A549 (cell line): ENCODE data around the gene SPSB3. TPM values are rescaled to one million over a fixed set of nuclear protein-coding genes. Genes with fewer than 3 reads are reported as not detected.

ENCODE experiments used
- ATAC-seq, 2 experiments: fragments of 200-7000 bp in 1 of 2; fragments of >200 bp in 1 of 2; cut with Nextera tagmentation in 1 of 2; cut with Tn5 transposase in 1 of 2; 3 replicates each; pipeline versions ENCODE4 v1.8.0 to v1.9.1; 2018 to 2020; ENCODE audit warnings: mild to moderate bottlenecking in 1 of 2, moderate library complexity in 1 of 2
- CTCF ChIA-PET: fragments of 300-600 bp; sonication (Branson Sonifier 250); formaldehyde crosslinking; extraction: SDS; loops from one replicate; lab custom pipeline; 2021; ENCODE audit warnings: antibody characterized with exemption, inconsistent platforms; lab: Yijun Ruan, JAX
- POLR2A ChIA-PET: fragments of 350-600 bp; formaldehyde crosslinking; extraction: SDS; loops from one replicate; lab custom pipeline; 2021; ENCODE audit warnings: antibody characterized with exemption, inconsistent platforms; lab: Yijun Ruan, JAX
- DNase-seq, 2 experiments: peaks; one replicate each; pipeline versions ENCODE4 v3.0.0 to v3.0.0-alpha.2; 2011 to 2016; ENCODE audit warnings: low read depth in 1 of 2, low spot score in 1 of 2
- FAIRE-seq: peaks from 2 replicates; lab custom pipeline; 2011; peaks lifted over from hg19 to GRCh38; lab: Jason Lieb, UNC
- H3K27ac ChIP-seq, 2 experiments: fragments of >200 bp; sonication (Bioruptor Twin); formaldehyde crosslinking; 3 replicates each; pipeline ENCODE4 v1.5.1; 2016 to 2017
- H3K4me1 ChIP-seq: fragments of >200 bp; sonication (Bioruptor Twin); formaldehyde crosslinking; 3 replicates; pipeline ENCODE4 v1.6.1; 2016
- H3K4me2 ChIP-seq: fragments of >200 bp; sonication (Bioruptor Twin); formaldehyde crosslinking; 3 replicates; pipeline ENCODE4 v1.6.1; 2016
- H3K4me3 ChIP-seq: fragments of >200 bp; sonication (Bioruptor Twin); formaldehyde crosslinking; 3 replicates; pipeline ENCODE4 v1.5.1; 2016
- H3K9me3 ChIP-seq: fragments of >200 bp; sonication (Bioruptor Twin); formaldehyde crosslinking; 3 replicates; pipeline ENCODE4 v1.6.1; 2016
- CEBPB ChIP-seq, 2 experiments: fragments of >200 bp in 1 of 2; sonication (Bioruptor Twin) in 1 of 2; formaldehyde crosslinking in 1 of 2; IDR thresholded peaks; 2 replicates each; pipeline ENCODE4 v1.6.1; 2012 to 2016
- CTCF ChIP-seq: fragments of >200 bp; sonication (Bioruptor Twin); formaldehyde crosslinking; IDR thresholded peaks from 3 replicates; pipeline ENCODE4 v1.5.1; 2016
- EHF ChIP-seq: fragments of 250-450 bp; sonication (Bioruptor Pico); IDR thresholded peaks from 2 replicates; pipeline ENCODE4 v1.5.0; 2020; ENCODE audit warnings: mild to moderate bottlenecking
- EHMT2 ChIP-seq: fragments of 200-600 bp; sonication (generic); IDR thresholded peaks from 2 replicates; pipeline ENCODE4 v1.6.1; 2016; ENCODE audit warnings: antibody characterized with exemption, low read depth, mild to moderate bottlenecking, moderate library complexity
- FOSB ChIP-seq: fragments of 250-450 bp; sonication (Bioruptor Pico); IDR thresholded peaks from 2 replicates; pipeline ENCODE4 v1.5.0; 2020; ENCODE audit warnings: mild to moderate bottlenecking, moderate library complexity
- FOSL2 ChIP-seq, 2 experiments: fragments of 450-650 bp in 1 of 2; fragments of >200 bp in 1 of 2; sonication (Bioruptor Twin) in 1 of 2; formaldehyde crosslinking; IDR thresholded peaks; 2 replicates each; pipeline versions ENCODE4 v1.5.0 to v1.6.1; 2016 to 2020; ENCODE audit warnings: mild to moderate bottlenecking in 1 of 2, moderate library complexity in 1 of 2
- GATA3 ChIP-seq: IDR thresholded peaks from 2 replicates; pipeline ENCODE4 v1.6.1; 2012; ENCODE audit warnings: borderline replicate concordance
- HEYL ChIP-seq: fragments of 250-450 bp; sonication (Bioruptor Pico); IDR thresholded peaks from 2 replicates; pipeline ENCODE4 v1.8.0; 2021; ENCODE audit warnings: mild to moderate bottlenecking, moderate library complexity
- HOXA7 ChIP-seq: fragments of 250-450 bp; sonication (Bioruptor Pico); IDR thresholded peaks from 2 replicates; pipeline ENCODE4 v1.5.0; 2020; ENCODE audit warnings: mild to moderate bottlenecking, moderate library complexity
- HOXB13 ChIP-seq: fragments of 250-450 bp; sonication (Bioruptor Pico); IDR thresholded peaks from 2 replicates; pipeline ENCODE4 v1.5.0; 2020; ENCODE audit warnings: low read depth, mild to moderate bottlenecking, moderate library complexity
- JUNB ChIP-seq: fragments of >200 bp; sonication (Bioruptor Twin); formaldehyde crosslinking; IDR thresholded peaks from 2 replicates; pipeline ENCODE4 v1.6.1; 2016
- KDM1A ChIP-seq: fragments of 200-600 bp; sonication (generic); IDR thresholded peaks from 2 replicates; pipeline ENCODE4 v1.6.1; 2016; ENCODE audit warnings: low read depth, mild to moderate bottlenecking
- MAZ ChIP-seq: fragments of 150-350 bp; IDR thresholded peaks from 2 replicates; pipeline ENCODE4 v1.6.1; 2014; ENCODE audit warnings: antibody characterized with exemption, low read depth, low read length, borderline replicate concordance
- NR3C1 ChIP-seq: fragments of >200 bp; sonication (Bioruptor Twin); formaldehyde crosslinking; IDR thresholded peaks from 3 replicates; pipeline ENCODE4 v1.6.1; 2017
- POLR2A ChIP-seq: IDR thresholded peaks from 2 replicates; pipeline ENCODE4 v1.6.1; 2012; ENCODE audit warnings: mild to moderate bottlenecking, low read length
- POLR2AphosphoS2 ChIP-seq: conservative IDR thresholded peaks from 2 replicates; pipeline ENCODE4 v1.6.1; 2012; ENCODE audit warnings: low read length, improper control_type of control experiment, inconsistent platforms
- RAD21 ChIP-seq, 2 experiments: fragments of >200 bp in 1 of 2; sonication (Bioruptor Twin) in 1 of 2; formaldehyde crosslinking in 1 of 2; IDR thresholded peaks in 1 of 2; conservative IDR thresholded peaks in 1 of 2; 2 replicates in 1 of 2; 3 replicates in 1 of 2; pipeline ENCODE4 v1.6.1; 2012 to 2018; ENCODE audit warnings: inconsistent platforms in 1 of 2
- RFX5 ChIP-seq: fragments of 450-650 bp; IDR thresholded peaks from 2 replicates; pipeline ENCODE4 v1.7.1; 2014; ENCODE audit warnings: antibody characterized with exemption, mild to moderate bottlenecking, moderate library complexity
- SREBF2 ChIP-seq: fragments of 450-650 bp; IDR thresholded peaks from 2 replicates; pipeline ENCODE4 v1.6.1; 2014; ENCODE audit warnings: mild to moderate bottlenecking, moderate library complexity
- TFCP2L1 ChIP-seq: fragments of 250-450 bp; sonication (Bioruptor Pico); IDR thresholded peaks from 2 replicates; pipeline ENCODE4 v1.5.0; 2021; ENCODE audit warnings: mild to moderate bottlenecking
- ZFP36 ChIP-seq: fragments of 450-650 bp; IDR thresholded peaks from 2 replicates; pipeline ENCODE4 v1.6.1; 2014; ENCODE audit warnings: borderline replicate concordance; ENCODE audit not compliant: partially characterized antibody
- ZNF302 ChIP-seq: fragments of 250-450 bp; sonication (Bioruptor Pico); IDR thresholded peaks from 2 replicates; pipeline ENCODE4 v1.9.0; 2021; ENCODE audit warnings: inconsistent platforms, mild to moderate bottlenecking, moderate library complexity
- ZSCAN20 ChIP-seq: fragments of 250-450 bp; sonication (Bioruptor Pico); IDR thresholded peaks from 2 replicates; pipeline ENCODE4 v1.8.0; 2022; ENCODE audit warnings: mild to moderate bottlenecking, moderate library complexity
- WGBS: methylation state at CpG from one replicate; pipeline ENCODE4 v1.1.6; 2017; ENCODE audit errors: missing lambda C conversion rate; 5-methylcytosine and 5-hydroxymethylcytosine counted together
- polyA plus RNA-seq, 4 experiments: library from polyadenylated mRNA; depleted of rRNA in 3 of 4; stranded (reverse); fragments of >200 nt; fragmentation: RNase III in 1 of 4; extraction: RNeasy Plus Mini Kit Qiagen cat#74134 plus additional on column Dnase treatment in 1 of 4; gene quantifications; 2 replicates in 3 of 4; 3 replicates in 1 of 4; pipeline ENCODE4 v1.2.3, GENCODE V29; 2011 to 2017
- TF ChIP-seq, protein P1 (sequence below): fragments of >200 bp; sonication (Bioruptor Twin); formaldehyde crosslinking; IDR thresholded peaks from 2 replicates; pipeline ENCODE4 v1.6.1; 2016
- TF ChIP-seq, protein P2 (sequence below): fragments of >200 bp; sonication (Bioruptor Twin); formaldehyde crosslinking; IDR thresholded peaks from 3 replicates; pipeline ENCODE4 v1.6.1; 2016
- TF ChIP-seq, protein P3 (sequence below): fragments of 450-650 bp; IDR thresholded peaks from 2 replicates; pipeline ENCODE4 v1.6.1; 2014; ENCODE audit warnings: antibody characterized with exemption
- TF ChIP-seq, protein P4 (sequence below): fragments of 250-450 bp; sonication (Bioruptor Pico); IDR thresholded peaks from 2 replicates; pipeline ENCODE4 v1.5.0; 2020; ENCODE audit warnings: low read depth, mild to moderate bottlenecking, moderate library complexity

The SPSB3 gene
- polyA plus RNA-seq, 2 of the 4 experiments (the other 2 are of a cell fraction) = 9.2 to 14.6 TPM

DNA sequence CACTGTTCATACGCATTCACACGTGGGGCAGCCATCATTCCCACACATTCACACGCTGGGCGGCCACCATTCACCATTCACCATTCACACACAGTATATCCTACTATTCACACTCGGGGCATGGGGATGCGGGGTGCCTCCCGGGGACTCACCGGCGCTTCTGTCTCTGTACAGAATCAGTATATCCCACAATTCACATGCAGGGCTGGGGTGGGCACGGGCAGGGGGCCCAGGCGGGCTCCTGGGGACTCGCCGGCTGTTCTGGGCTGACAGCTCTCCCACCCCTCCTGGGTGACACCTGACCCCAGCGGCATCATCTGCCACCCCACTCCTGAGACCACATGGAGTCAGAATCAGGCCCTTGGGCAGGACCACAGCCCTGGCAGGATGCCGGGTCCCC lies 20.6 kb downstream of the SPSB3 start:
- no peak for DNase-seq
- POLR2A ChIA-PET = no interaction called here
- Histone ChIP-seq H3K27ac (no peak overlapping the region), H3K4me1 (no peaks in the 10 kb centered on the region), H3K4me3 (no peak overlapping the region), H3K4me2 (no peak overlapping the region), H3K9me3 (no peaks in the 10 kb centered on the region)
- no peak for ATAC-seq
- WGBS = 93% methylated on average over 10 of the region's 15 CpGs
- FAIRE-seq = no peak
- CTCF ChIA-PET = interaction anchor here (1.3 kb wide), 1 partner anchor 12 kb away, joined by 3 read pairs; no protein-coding TSS in a partner anchor
- TF ChIP-seq RAD21 (conservative IDR thresholded peaks at IDR 0.05 in 1 of 2, IDR thresholded peaks at IDR 0.05 in 1 of 2) (no peak), EHF (CRISPR knock-in tag) (no peak), FOSL2 (IDR thresholded peaks at IDR 0.05) (no peak), FOSL2 (CRISPR knock-in tag; IDR thresholded peaks at IDR 0.05) (no peak), FOSB (no peak), POLR2AphosphoS2 (no peak), SREBF2 (no peak), CEBPB (IDR thresholded peaks at IDR 0.05) (no peak), HEYL (CRISPR knock-in tag) (no peak), CTCF (no peak), HOXA7 (CRISPR knock-in tag) (no peak)
- TF ChIP-seq, protein P1, sequence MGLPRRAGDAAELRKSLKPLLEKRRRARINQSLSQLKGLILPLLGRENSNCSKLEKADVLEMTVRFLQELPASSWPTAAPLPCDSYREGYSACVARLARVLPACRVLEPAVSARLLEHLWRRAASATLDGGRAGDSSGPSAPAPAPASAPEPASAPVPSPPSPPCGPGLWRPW = no peak
- TF ChIP-seq, protein P2, sequence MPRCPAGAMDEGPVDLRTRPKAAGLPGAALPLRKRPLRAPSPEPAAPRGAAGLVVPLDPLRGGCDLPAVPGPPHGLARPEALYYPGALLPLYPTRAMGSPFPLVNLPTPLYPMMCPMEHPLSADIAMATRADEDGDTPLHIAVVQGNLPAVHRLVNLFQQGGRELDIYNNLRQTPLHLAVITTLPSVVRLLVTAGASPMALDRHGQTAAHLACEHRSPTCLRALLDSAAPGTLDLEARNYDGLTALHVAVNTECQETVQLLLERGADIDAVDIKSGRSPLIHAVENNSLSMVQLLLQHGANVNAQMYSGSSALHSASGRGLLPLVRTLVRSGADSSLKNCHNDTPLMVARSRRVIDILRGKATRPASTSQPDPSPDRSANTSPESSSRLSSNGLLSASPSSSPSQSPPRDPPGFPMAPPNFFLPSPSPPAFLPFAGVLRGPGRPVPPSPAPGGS = no peak

DNA sequence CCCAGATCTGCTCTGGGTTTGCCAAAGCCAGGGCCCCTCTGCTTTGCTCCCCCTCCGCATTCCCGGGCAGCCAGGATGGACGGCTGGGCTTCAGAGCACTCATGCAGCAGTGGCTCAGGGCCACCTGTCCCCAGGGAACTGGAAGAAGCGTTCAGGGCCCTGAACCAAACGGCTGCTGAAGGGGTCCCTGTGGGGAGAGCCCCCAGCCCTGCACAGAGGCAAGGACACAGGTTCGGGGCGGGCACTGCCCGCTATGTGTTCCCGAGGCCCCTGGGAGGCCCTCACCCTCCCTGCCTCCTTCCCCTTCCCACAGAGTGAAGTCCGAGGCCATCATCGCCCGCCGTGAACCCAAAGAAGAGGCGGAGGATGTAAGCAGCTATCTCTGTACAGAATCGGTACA lies 21.5 kb downstream of the SPSB3 start:
- H3K27ac ChIP-seq = no peak overlapping the region
- TF ChIP-seq ZNF302 (no peak), EHMT2 (no peak)
- TF ChIP-seq, all 56 proteins: peak for 0
- ATAC-seq (no peak), DNase-seq (no peak), FAIRE-seq (no peak)
- ChIA-PET POLR2A (no interaction called here), CTCF (interaction anchor here (0.8 to 1.6 kb wide), 6 partner anchors 8 to 151 kb away, joined by 3 to 6 read pairs (median 4); partner anchors contain the start of genes MAPK8IP3 and NME3)
- Histone ChIP-seq H3K4me1 (no peaks in the 10 kb centered on the region), H3K4me2 (no peak overlapping the region), H3K4me3 (no peak overlapping the region), H3K9me3 (no peaks in the 10 kb centered on the region)
- 93% methylated on average over 15 of the region's 15 CpGs for WGBS

- ATAC-seq (no peak), DNase-seq (no peak), FAIRE-seq (no peak)
- Histone ChIP-seq H3K4me2 (no peak overlapping the region), H3K9me3 (no peaks in the 10 kb centered on the region), H3K27ac (no peak overlapping the region), H3K4me3 (no peak overlapping the region), H3K4me1 (no peaks in the 10 kb centered on the region)
- CTCF ChIA-PET = interaction anchor here (0.7 to 1.6 kb wide), 5 partner anchors 9 to 54 kb away, joined by 3 to 5 read pairs (median 4); partner anchors contain the start of gene MAPK8IP3
- 94% methylated on average over 19 of the region's 21 CpGs for WGBS
- POLR2A ChIA-PET = no interaction called here
- TF ChIP-seq FOSB = no peak
These were observed 22.9 kb downstream of the SPSB3 start for GRCh38 chr16:1759511-1759910.

DNA sequence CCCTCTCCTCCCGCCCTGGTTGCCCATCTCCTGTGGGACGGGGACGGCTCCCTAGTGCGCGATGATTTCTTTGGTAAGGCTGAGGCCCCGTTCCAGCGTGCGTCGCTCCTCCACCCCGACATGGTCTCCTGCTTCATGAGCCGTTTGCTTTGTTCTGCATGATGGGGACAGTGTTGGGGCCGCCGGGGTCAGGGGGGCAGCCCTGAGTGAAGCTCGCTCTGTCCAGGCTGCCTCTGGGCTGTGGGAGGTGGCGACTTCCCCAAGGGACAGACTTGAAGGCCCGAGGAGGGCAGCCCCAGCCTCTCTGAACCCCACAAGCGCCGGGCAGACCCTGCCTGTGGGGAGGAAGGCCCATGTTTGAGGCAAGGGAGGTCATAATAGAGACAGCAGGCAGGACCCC lies 23.4 kb downstream of the SPSB3 start:
- H3K4me1 ChIP-seq = no peaks in the 10 kb centered on the region
- WGBS = 94% methylated on average over 13 of the region's 18 CpGs
- H3K4me2 ChIP-seq = no peak overlapping the region
- POLR2A ChIA-PET = no interaction called here
- no peaks in the 10 kb centered on the region for H3K9me3 ChIP-seq
- H3K4me3 ChIP-seq = no peak overlapping the region
- TF ChIP-seq NR3C1 (no peak), HOXB13 (CRISPR knock-in tag) (no peak), ZSCAN20 (CRISPR knock-in tag) (no peak), ZFP36 (no peak), MAZ (no peak), KDM1A (no peak), ZNF302 (no peak), GATA3 (no peak), TFCP2L1 (CRISPR knock-in tag) (no peak), HOXA7 (CRISPR knock-in tag) (no peak), POLR2A (no peak), RFX5 (no peak), JUNB (no peak)
- TF ChIP-seq, protein P3, sequence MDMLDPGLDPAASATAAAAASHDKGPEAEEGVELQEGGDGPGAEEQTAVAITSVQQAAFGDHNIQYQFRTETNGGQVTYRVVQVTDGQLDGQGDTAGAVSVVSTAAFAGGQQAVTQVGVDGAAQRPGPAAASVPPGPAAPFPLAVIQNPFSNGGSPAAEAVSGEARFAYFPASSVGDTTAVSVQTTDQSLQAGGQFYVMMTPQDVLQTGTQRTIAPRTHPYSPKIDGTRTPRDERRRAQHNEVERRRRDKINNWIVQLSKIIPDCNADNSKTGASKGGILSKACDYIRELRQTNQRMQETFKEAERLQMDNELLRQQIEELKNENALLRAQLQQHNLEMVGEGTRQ = no peak
- TF ChIP-seq, protein P4, sequence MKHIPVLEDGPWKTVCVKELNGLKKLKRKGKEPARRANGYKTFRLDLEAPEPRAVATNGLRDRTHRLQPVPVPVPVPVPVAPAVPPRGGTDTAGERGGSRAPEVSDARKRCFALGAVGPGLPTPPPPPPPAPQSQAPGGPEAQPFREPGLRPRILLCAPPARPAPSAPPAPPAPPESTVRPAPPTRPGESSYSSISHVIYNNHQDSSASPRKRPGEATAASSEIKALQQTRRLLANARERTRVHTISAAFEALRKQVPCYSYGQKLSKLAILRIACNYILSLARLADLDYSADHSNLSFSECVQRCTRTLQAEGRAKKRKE = no peak
- TF ChIP-seq, all 56 proteins: peak for 0
- CTCF ChIA-PET = interaction anchor here (0.7 to 1.6 kb wide), 6 partner anchors 13 to 65 kb away, joined by 3 to 5 read pairs (median 4); partner anchors contain the start of genes EME2, MAPK8IP3 and MRPS34
- no peak for ATAC-seq
- FAIRE-seq = no peak
- DNase-seq = no peak
- H3K27ac ChIP-seq = no peak overlapping the region
